GM23338 (cell line): Measurements from ENCODE around the gene AZU1. TPM values are rescaled to one million over a fixed set of nuclear protein-coding genes. Genes with fewer than 3 reads are reported as not detected.

Source experiments
- ATAC-seq: fragments of 200-7000 bp; cut with Tn5 transposase; 3 replicates; pipeline ENCODE4 v1.9.1; 2020
- DNase-seq: peaks from one replicate; pipeline ENCODE4 v3.0.0-alpha.2; 2015; ENCODE audit warnings: low spot score
- H2AFZ ChIP-seq: fragments of 200-600 bp; sonication (generic); 2 replicates; pipeline ENCODE4 v1.8.0; 2016; ENCODE audit warnings: antibody characterized with exemption, mild to moderate bottlenecking, moderate library complexity
- H3F3A ChIP-seq: fragments of 200-600 bp; sonication (generic); replicated peaks from 2 replicates; pipeline ENCODE4 v1.8.0; 2017; ENCODE audit warnings: antibody characterized with exemption, mixed run types, low read depth
- H3K27ac ChIP-seq: fragments of 200-600 bp; sonication (generic); 2 replicates; pipeline ENCODE4 v1.6.1; 2016; ENCODE audit warnings: low read depth
- H3K27me3 ChIP-seq: fragments of 200-600 bp; sonication (generic); 2 replicates; pipeline ENCODE4 v1.8.0; 2016; ENCODE audit warnings: mild to moderate bottlenecking, mixed run types, moderate library complexity; ENCODE audit not compliant: insufficient read depth
- H3K36me3 ChIP-seq: fragments of 200-600 bp; sonication (generic); 2 replicates; pipeline ENCODE4 v1.8.0; 2016; ENCODE audit warnings: mild to moderate bottlenecking; ENCODE audit not compliant: insufficient read depth
- H3K4me1 ChIP-seq: fragments of 200-600 bp; sonication (generic); 2 replicates; pipeline ENCODE4 v1.8.0; 2016; ENCODE audit warnings: mild to moderate bottlenecking, moderate library complexity; ENCODE audit not compliant: insufficient read depth
- H3K4me2 ChIP-seq: fragments of 200-600 bp; sonication (generic); 2 replicates; pipeline ENCODE4 v1.7.1; 2017; ENCODE audit warnings: mixed run types
- H3K4me3 ChIP-seq: fragments of 200-600 bp; sonication (generic); 2 replicates; pipeline ENCODE4 v1.6.1; 2016; ENCODE audit warnings: mixed run types
- H3K79me2 ChIP-seq: fragments of 200-600 bp; sonication (generic); replicated peaks from 2 replicates; pipeline ENCODE4 v1.8.0; 2017; ENCODE audit warnings: mild to moderate bottlenecking; ENCODE audit not compliant: insufficient read depth
- H3K9me2 ChIP-seq: fragments of 200-600 bp; sonication (generic); 2 replicates; pipeline ENCODE4 v1.8.0; 2017; ENCODE audit not compliant: insufficient read depth
- H4K20me1 ChIP-seq: fragments of 200-600 bp; sonication (generic); replicated peaks from 2 replicates; pipeline ENCODE4 v1.8.0; 2017; ENCODE audit warnings: mild to moderate bottlenecking; ENCODE audit not compliant: insufficient read depth
- H3K27ac Mint-ChIP-seq: 2 replicates; pipeline ENCODE4 v1.8.0; 2020; ENCODE audit warnings: inconsistent platforms, mild to moderate bottlenecking, moderate library complexity, mixed read lengths
- H3K27me3 Mint-ChIP-seq: 3 replicates; pipeline ENCODE4 v1.8.0; 2022; ENCODE audit warnings: low read depth, mild to moderate bottlenecking, moderate library complexity, mixed read lengths, inconsistent platforms; ENCODE audit not compliant: insufficient read depth, poor library complexity
- H3K36me3 Mint-ChIP-seq: 3 replicates; pipeline ENCODE4 v1.8.0; 2021; ENCODE audit warnings: low read depth, mild to moderate bottlenecking, inconsistent platforms, moderate library complexity, mixed read lengths
- H3K4me1 Mint-ChIP-seq: 3 replicates; pipeline ENCODE4 v1.8.0; 2020; ENCODE audit warnings: mild to moderate bottlenecking, inconsistent platforms, mixed read lengths
- H3K4me3 Mint-ChIP-seq: 3 replicates; pipeline ENCODE4 v1.8.0; 2021; ENCODE audit warnings: moderate library complexity, mild to moderate bottlenecking, inconsistent platforms, mixed read lengths
- H3K9me3 Mint-ChIP-seq: 3 replicates; pipeline ENCODE4 v1.8.0; 2020; ENCODE audit warnings: moderate library complexity, mild to moderate bottlenecking, inconsistent platforms, mixed read lengths
- CREB1 ChIP-seq: fragments of 250-450 bp; sonication (Bioruptor Pico); IDR thresholded peaks from 2 replicates; pipeline ENCODE4 v1.5.0; 2020; ENCODE audit warnings: low read depth, mild to moderate bottlenecking, moderate library complexity
- EZH2phosphoT487 ChIP-seq: fragments of 200-600 bp; sonication (generic); IDR thresholded peaks from one replicate; pipeline ENCODE4 v1.8.1; 2018; ENCODE audit warnings: antibody characterized with exemption; ENCODE audit not compliant: unreplicated experiment
- POLR2AphosphoS5 ChIP-seq: IDR thresholded peaks from 2 replicates; pipeline ENCODE4 v1.6.1; 2016; ENCODE audit warnings: antibody characterized with exemption, low read depth
- STAT1 ChIP-seq: IDR thresholded peaks from one replicate; pipeline ENCODE4 v1.6.1; 2016; ENCODE audit warnings: antibody characterized with exemption; ENCODE audit not compliant: unreplicated experiment
- ZNF331 ChIP-seq: fragments of 250-450 bp; sonication (Bioruptor Pico); IDR thresholded peaks from 2 replicates; pipeline ENCODE4 v1.5.0; 2020; ENCODE audit warnings: low read depth, mild to moderate bottlenecking, moderate library complexity
- polyA plus RNA-seq: library from polyadenylated mRNA; unstranded; fragments of >200 nt; fragmentation: Nextera tagmentation; extraction: Ambion mirVana; gene quantifications from 2 replicates; pipeline ENCODE4 v1.2.1, GENCODE V29; 2016
- total RNA-seq: library from RNA; depleted of rRNA; stranded (reverse); fragments of >200 nt; shearing (Covaris generic); gene quantifications from 2 replicates; pipeline ENCODE4 v1.2.3, GENCODE V29; 2014
- TF ChIP-seq, protein P1 (sequence below), 2 experiments: fragments of 200-600 bp in 1 of 2; sonication (generic) in 1 of 2; conservative IDR thresholded peaks; 2 replicates each; pipeline versions ENCODE4 v1.5.1 to v1.6.1; 2016 to 2017; ENCODE audit warnings: antibody characterized with exemption in 2 of 2, low read depth in 2 of 2, mild to moderate bottlenecking in 2 of 2, moderate library complexity in 1 of 2
- TF ChIP-seq, protein P2 (sequence below): fragments of 250-450 bp; sonication (Bioruptor Pico); IDR thresholded peaks from 2 replicates; pipeline ENCODE4 v1.5.0; 2020; ENCODE audit warnings: mild to moderate bottlenecking, moderate library complexity

AZU1 gene
- total and polyA plus RNA-seq, 2 experiments from 2014 or later = 0.78 to 1.4 TPM

DNA sequence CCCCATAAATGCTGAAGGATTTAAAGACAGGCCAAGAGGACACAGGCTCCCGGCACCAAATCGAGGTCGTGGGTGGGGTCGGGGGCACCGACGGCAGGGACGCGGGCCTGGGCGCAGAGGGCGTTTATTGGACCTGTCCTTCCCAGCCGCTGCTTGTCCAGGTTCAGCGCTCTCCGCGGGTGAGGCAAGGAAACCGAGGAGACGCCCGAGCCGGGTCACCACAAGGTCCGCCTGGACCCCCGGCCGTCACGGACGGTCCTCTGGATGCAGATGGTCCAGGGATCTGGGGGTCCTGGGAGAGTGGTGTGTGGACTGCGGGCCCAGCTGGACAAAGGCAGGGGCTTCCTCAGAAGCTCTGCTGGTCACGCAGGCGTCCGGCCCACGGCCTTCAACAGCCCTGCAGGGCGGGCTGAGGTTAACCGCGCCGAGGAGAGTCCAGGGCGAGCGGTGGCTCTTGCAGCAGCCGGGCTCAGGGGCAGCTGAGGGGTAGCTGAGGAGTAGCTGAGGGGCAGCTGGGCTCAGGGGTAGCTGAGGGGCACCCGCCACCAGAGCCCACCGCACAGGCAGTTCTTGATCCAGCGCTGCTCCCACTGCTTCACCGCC, 40.3 kb downstream of the AZU1 start:
- no peaks in the 10 kb centered on the region for H3K9me2 ChIP-seq
- H3K4me1 ChIP-seq = no peaks in the 10 kb centered on the region
- H3K4me2 ChIP-seq = no peak overlapping the region
- H3K9me3 Mint-ChIP-seq = peaks cover 11% of the 10 kb centered on the region
- peaks cover 30% of the 10 kb centered on the region for H3K27me3 Mint-ChIP-seq
- peaks cover 33% of the 10 kb centered on the region for H3K36me3 Mint-ChIP-seq
- no peak for DNase-seq
- H3F3A ChIP-seq = peaks cover 32% of the 10 kb centered on the region
- peaks cover 5% of the 10 kb centered on the region for H3K4me1 Mint-ChIP-seq
- peaks cover 9% of the 10 kb centered on the region; the same call in 1 of the 2 replicates for H4K20me1 ChIP-seq
- H3K27ac ChIP-seq = no peak overlapping the region
- H3K27me3 ChIP-seq = peaks cover 4% of the 10 kb centered on the region; the same call in 1 of the 2 replicates
- no peaks in the 10 kb centered on the region for H3K79me2 ChIP-seq
- TF ChIP-seq STAT1 = no peak
- TF ChIP-seq, protein P1, sequence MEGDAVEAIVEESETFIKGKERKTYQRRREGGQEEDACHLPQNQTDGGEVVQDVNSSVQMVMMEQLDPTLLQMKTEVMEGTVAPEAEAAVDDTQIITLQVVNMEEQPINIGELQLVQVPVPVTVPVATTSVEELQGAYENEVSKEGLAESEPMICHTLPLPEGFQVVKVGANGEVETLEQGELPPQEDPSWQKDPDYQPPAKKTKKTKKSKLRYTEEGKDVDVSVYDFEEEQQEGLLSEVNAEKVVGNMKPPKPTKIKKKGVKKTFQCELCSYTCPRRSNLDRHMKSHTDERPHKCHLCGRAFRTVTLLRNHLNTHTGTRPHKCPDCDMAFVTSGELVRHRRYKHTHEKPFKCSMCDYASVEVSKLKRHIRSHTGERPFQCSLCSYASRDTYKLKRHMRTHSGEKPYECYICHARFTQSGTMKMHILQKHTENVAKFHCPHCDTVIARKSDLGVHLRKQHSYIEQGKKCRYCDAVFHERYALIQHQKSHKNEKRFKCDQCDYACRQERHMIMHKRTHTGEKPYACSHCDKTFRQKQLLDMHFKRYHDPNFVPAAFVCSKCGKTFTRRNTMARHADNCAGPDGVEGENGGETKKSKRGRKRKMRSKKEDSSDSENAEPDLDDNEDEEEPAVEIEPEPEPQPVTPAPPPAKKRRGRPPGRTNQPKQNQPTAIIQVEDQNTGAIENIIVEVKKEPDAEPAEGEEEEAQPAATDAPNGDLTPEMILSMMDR (conservative IDR thresholded peaks at IDR 0.05; ENCODE audit: low read depth in 2 of 2) = no peak
- TF ChIP-seq POLR2AphosphoS5 = no peak
- TF ChIP-seq EZH2phosphoT487 = no peak
- TF ChIP-seq CREB1 (CRISPR knock-in tag) = no peak
- TF ChIP-seq ZNF331 = no peak
- TF ChIP-seq, protein P2, sequence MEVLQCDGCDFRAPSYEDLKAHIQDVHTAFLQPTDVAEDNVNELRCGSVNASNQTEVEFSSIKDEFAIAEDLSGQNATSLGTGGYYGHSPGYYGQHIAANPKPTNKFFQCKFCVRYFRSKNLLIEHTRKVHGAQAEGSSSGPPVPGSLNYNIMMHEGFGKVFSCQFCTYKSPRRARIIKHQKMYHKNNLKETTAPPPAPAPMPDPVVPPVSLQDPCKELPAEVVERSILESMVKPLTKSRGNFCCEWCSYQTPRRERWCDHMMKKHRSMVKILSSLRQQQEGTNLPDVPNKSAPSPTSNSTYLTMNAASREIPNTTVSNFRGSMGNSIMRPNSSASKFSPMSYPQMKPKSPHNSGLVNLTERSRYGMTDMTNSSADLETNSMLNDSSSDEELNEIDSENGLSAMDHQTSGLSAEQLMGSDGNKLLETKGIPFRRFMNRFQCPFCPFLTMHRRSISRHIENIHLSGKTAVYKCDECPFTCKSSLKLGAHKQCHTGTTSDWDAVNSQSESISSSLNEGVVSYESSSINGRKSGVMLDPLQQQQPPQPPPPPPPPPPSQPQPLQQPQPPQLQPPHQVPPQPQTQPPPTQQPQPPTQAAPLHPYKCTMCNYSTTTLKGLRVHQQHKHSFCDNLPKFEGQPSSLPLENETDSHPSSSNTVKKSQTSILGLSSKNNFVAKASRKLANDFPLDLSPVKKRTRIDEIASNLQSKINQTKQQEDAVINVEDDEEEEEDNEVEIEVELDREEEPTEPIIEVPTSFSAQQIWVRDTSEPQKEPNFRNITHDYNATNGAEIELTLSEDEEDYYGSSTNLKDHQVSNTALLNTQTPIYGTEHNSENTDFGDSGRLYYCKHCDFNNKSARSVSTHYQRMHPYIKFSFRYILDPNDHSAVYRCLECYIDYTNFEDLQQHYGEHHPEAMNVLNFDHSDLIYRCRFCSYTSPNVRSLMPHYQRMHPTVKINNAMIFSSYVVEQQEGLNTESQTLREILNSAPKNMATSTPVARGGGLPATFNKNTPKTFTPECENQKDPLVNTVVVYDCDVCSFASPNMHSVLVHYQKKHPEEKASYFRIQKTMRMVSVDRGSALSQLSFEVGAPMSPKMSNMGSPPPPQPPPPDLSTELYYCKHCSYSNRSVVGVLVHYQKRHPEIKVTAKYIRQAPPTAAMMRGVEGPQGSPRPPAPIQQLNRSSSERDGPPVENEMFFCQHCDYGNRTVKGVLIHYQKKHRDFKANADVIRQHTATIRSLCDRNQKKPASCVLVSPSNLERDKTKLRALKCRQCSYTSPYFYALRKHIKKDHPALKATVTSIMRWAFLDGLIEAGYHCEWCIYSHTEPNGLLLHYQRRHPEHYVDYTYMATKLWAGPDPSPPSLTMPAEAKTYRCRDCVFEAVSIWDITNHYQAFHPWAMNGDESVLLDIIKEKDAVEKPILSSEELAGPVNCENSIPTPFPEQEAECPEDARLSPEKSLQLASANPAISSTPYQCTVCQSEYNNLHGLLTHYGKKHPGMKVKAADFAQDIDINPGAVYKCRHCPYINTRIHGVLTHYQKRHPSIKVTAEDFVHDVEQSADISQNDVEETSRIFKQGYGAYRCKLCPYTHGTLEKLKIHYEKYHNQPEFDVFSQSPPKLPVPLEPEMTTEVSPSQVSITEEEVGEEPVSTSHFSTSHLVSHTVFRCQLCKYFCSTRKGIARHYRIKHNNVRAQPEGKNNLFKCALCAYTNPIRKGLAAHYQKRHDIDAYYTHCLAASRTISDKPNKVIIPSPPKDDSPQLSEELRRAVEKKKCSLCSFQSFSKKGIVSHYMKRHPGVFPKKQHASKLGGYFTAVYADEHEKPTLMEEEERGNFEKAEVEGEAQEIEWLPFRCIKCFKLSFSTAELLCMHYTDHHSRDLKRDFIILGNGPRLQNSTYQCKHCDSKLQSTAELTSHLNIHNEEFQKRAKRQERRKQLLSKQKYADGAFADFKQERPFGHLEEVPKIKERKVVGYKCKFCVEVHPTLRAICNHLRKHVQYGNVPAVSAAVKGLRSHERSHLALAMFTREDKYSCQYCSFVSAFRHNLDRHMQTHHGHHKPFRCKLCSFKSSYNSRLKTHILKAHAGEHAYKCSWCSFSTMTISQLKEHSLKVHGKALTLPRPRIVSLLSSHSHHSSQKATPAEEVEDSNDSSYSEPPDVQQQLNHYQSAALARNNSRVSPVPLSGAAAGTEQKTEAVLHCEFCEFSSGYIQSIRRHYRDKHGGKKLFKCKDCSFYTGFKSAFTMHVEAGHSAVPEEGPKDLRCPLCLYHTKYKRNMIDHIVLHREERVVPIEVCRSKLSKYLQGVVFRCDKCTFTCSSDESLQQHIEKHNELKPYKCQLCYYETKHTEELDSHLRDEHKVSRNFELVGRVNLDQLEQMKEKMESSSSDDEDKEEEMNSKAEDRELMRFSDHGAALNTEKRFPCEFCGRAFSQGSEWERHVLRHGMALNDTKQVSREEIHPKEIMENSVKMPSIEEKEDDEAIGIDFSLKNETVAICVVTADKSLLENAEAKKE = no peak
- no peak for ATAC-seq
- H3K36me3 ChIP-seq = no peaks in the 10 kb centered on the region
- no peak overlapping the region for H3K4me3 ChIP-seq
- no peak overlapping the region for H2AFZ ChIP-seq
- H3K27ac Mint-ChIP-seq = no peak overlapping the region
- no peak overlapping the region for H3K4me3 Mint-ChIP-seq
